Aorta (tissue), 5 donors: ENCODE data around the gene TMEM253. TPM values are rescaled to one million over a fixed set of nuclear protein-coding genes. Genes with fewer than 3 reads are reported as not detected.

Source experiments
- ATAC-seq: fragments of 200-7000 bp; cut with Tn5 transposase; one replicate; pipeline ENCODE4 v1.9.1; 2022; ENCODE audit warnings: moderate library complexity; ENCODE audit not compliant: low FRiP score
- DNase-seq, 2 donors: peaks; one replicate each; pipeline ENCODE4 v3.0.0-alpha.2; 2020
- H3K27ac ChIP-seq, 2 donors: one replicate each; pipeline ENCODE4 v1.5.1; 2013; ENCODE audit warnings: low read length in 2 of 2, mild to moderate bottlenecking in 2 of 2, moderate library complexity in 2 of 2, control low read depth in 1 of 2, inconsistent platforms in 1 of 2, low read depth in 1 of 2
- H3K27me3 ChIP-seq, 2 donors: one replicate each; pipeline ENCODE4 v1.6.1; 2013; ENCODE audit warnings: control low read depth in 1 of 2, low read length in 1 of 2, mild to moderate bottlenecking in 1 of 2, moderate library complexity in 1 of 2; ENCODE audit not compliant: insufficient read depth in 2 of 2, control insufficient read depth in 1 of 2
- H3K36me3 ChIP-seq, 2 donors: one replicate each; pipeline ENCODE4 v1.6.1; 2013; ENCODE audit warnings: control low read depth in 1 of 2, low read length in 1 of 2, mild to moderate bottlenecking in 1 of 2; ENCODE audit not compliant: insufficient read depth in 2 of 2, control insufficient read depth in 1 of 2
- H3K4me1 ChIP-seq, 2 donors: one replicate each; pipeline ENCODE4 v1.6.1; 2013; ENCODE audit warnings: low read length in 2 of 2, control low read depth in 1 of 2, mild to moderate bottlenecking in 1 of 2, moderate library complexity in 1 of 2; ENCODE audit not compliant: insufficient read depth in 2 of 2, control insufficient read depth in 1 of 2
- H3K4me3 ChIP-seq, 2 donors: one replicate each; pipeline ENCODE4 v1.5.1; 2013; ENCODE audit warnings: low read length in 2 of 2, control low read depth in 1 of 2, mild to moderate bottlenecking in 1 of 2
- H3K9me3 ChIP-seq: one replicate; pipeline ENCODE4 v1.6.1; 2013; ENCODE audit warnings: mild to moderate bottlenecking, low read length; ENCODE audit not compliant: control insufficient read depth
- WGBS, 2 donors: extraction: QIAGEN DNeasy Blood & Tissue Kit; methylation state at CpG; one replicate each; pipeline ENCODE4 v1.1.7; 2013; 5-methylcytosine and 5-hydroxymethylcytosine counted together
- intact Hi-C, 2 donors: fragments of 100-400 bp; cut with DNase I; formaldehyde crosslinking; loops; one replicate each; pipeline versions ENCODE4 v1.14.2 to v1.15.0; 2022
- polyA plus RNA-seq, 2 donors: library from polyadenylated mRNA; stranded (reverse); fragments of 200-250 nt; gene quantifications; one replicate each; pipeline ENCODE4 v1.2.3, GENCODE V29; 2013
- total RNA-seq, 2 donors: library from RNA; stranded (reverse); fragmentation: NEBNext Ultra II Directional; extraction: Animal tissue kit (Norgen Biotek cat#: 25700); gene quantifications; one replicate each; pipeline ENCODE4 v1.2.1, GENCODE V29; 2021
- donor health status: healthy with polysubstance abuse.
- donor health status: Bipolar disorder and iron deficiency.
- donor health status: DM: no; HTN: no; CAD: no.
- donor health status: DM: no; HTN: no; CAD: no.
- donor health status: DM: yes; HTN: yes; CAD: no.

The TMEM253 gene
- total and polyA plus RNA-seq, 4 donors = 0.64 to 6.4 TPM; not detected in 2

DNA sequence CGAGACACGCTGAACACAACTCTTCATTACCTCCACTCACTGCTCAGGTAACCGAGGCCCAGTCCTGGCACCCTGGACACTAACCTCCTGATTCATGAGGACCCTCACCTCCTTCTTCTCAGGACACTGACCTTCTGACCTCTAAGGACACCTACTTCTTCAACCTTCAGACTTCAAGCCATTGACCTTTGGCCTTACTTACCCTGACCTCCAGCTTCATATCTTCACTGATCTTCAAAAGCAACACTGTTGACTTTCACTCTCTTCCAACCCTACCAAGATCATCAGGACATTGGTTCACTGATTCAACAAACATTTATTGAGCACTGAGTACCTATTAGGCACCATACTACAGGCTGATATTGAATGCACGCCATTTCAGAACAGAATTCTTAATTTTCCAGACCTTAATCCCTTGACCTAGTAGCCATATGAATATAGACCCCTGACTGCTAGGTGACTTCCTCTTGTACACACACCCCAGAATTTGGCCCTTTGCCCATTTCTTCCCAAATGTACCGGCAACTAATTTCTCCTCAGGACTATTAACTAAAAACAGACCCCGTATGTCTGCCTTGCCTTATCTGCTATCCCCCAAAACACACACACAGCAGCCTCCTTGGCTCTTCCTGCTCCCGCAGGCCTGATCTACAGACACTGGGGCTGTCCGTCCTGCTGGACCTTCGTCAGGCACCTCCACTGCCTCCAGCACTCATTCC, 25.0 kb upstream of the TMEM253 start:
- ATAC-seq (no peak), DNase-seq (no peak)
- WGBS, 2 donors = 82 to 84% methylated on average over 9 of the region's 9 CpGs
- Histone ChIP-seq H3K9me3 (no peaks in the 10 kb centered on the region), H3K4me3 (no peak overlapping the region), H3K36me3 (peaks cover 0 to 2% of the 10 kb centered on the region in 2 donors), H3K27me3 (no peaks in the 10 kb centered on the region), H3K27ac (no peak overlapping the region), H3K4me1 (no peaks in the 10 kb centered on the region)
- intact Hi-C loops = loop anchor here in 1 of 2 donors (10.0 kb wide), 1 partner anchor 309 kb away; the partner anchor contains the start of gene SUPT16H

DNA sequence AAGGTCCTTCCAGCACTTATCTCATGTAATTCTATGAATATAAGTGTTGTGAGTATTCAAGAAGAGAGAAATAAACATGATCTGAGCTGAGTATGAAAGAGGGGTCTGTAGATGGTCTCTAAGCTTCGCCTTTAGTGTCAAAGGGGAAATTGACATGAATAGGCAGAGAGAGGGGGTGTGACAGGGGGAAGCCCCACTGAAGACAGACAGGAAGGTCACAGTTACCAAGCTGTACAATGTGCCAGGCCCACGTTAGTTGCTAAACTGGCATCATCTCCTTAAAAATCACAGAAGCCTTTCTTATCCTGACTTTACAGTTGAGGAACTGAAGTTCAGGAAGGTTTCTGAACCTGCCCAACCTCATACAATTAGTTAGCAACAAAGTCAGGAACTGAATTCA, 23.2 kb upstream of the TMEM253 start:
- Histone ChIP-seq H3K27ac (no peak overlapping the region), H3K27me3 (no peaks in the 10 kb centered on the region), H3K4me3 (no peak overlapping the region), H3K9me3 (no peaks in the 10 kb centered on the region), H3K36me3 (peaks cover 0 to 4% of the 10 kb centered on the region in 2 donors), H3K4me1 (no peaks in the 10 kb centered on the region)
- 86 to 92% methylated on average over 2 of the region's 2 CpGs for WGBS, 2 donors
- no peak for ATAC-seq
- no peak for DNase-seq
- intact Hi-C loops = loop anchor here in 1 of 2 donors (10.0 kb wide), 1 partner anchor 307 kb away; the partner anchor contains the start of gene SUPT16H

DNA sequence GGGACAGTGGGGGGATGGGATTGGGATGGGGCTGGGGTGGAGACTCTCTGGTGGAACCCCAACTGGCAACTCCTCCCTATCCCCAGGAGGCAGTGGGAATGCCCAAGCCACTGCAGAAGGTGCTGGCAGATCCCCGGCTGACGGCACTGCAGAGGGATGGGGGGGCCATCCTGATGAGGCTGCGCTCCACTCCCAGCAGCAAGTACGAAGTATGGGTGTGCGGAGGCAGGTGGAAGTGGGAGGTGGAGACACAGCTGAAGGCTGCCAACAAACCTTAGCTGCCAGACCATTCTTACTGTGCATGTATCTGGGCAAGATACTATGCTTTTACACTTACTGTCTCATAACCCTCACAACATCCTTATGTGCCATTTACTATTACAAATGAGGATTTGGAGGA, 22.6 kb upstream of the TMEM253 start:
- Histone ChIP-seq H3K9me3 (no peaks in the 10 kb centered on the region), H3K36me3 (peaks cover 0 to 4% of the 10 kb centered on the region in 2 donors)

DNA sequence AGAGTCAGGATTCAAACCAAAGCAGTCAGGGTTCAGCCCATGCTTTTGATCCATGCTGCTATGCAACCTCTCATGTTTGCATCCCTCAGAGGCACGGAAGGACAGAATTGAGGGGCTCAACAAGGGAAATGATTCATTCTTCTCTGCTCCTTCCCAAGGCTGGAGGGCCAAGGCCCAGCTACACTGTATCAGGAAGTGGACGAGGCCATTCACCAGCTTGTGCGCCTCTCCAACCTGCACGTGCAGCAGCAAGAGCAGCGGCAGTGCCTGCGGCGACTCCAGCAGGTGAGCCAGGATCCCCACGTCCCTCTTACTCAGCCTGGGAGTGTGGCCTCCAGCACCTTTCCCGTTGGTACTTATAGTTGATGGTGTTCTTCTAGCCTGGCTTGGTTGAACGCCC, 22.1 kb upstream of the TMEM253 start:
- Histone ChIP-seq H3K27me3 (no peaks in the 10 kb centered on the region), H3K4me1 (no peaks in the 10 kb centered on the region), H3K27ac (no peak overlapping the region), H3K4me3 (no peak overlapping the region), H3K36me3 (peaks cover 0 to 4% of the 10 kb centered on the region in 2 donors), H3K9me3 (no peaks in the 10 kb centered on the region)
- intact Hi-C loops = loop anchor here in 1 of 2 donors (10.0 kb wide), 1 partner anchor 306 kb away; the partner anchor contains the start of gene SUPT16H
- DNase-seq (no peak), ATAC-seq (no peak)
- 84% methylated on average over 10 of the region's 10 CpGs for WGBS, 2 donors

More for the DNA sequence above, 22.6 kb upstream of the TMEM253 start:
- Histone ChIP-seq H3K4me3 (no peak overlapping the region), H3K27me3 (no peaks in the 10 kb centered on the region), H3K4me1 (no peaks in the 10 kb centered on the region), H3K27ac (no peak overlapping the region)
- DNase-seq = no peak
- WGBS, 2 donors = 82 to 88% methylated on average over 5 of the region's 5 CpGs
- ATAC-seq = no peak
- intact Hi-C loops = loop anchor here in 1 of 2 donors (10.0 kb wide), 1 partner anchor 307 kb away; the partner anchor contains the start of gene SUPT16H

DNA sequence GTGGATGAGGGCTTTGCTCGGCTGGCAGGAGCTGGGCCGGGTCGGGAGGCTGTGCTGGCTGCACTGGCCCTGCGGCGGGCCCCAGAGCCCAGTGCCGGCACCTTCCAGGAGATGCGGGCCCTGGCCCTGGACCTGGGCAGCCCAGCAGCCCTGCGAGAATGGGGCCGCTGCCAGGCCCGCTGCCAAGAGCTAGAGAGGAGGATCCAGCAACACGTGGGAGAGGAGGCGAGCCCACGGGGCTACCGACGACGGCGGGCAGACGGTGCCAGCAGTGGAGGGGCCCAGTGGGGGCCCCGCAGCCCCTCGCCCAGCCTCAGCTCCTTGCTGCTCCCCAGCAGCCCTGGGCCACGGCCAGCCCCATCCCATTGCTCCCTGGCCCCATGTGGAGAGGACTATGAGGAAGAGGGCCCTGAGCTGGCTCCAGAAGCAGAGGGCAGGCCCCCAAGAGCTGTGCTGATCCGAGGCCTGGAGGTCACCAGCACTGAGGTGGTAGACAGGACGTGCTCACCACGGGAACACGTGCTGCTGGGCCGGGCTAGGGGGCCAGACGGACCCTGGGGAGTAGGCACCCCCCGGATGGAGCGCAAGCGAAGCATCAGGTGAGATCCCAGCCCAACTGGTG, 19.2 kb upstream of the TMEM253 start:
- Histone ChIP-seq H3K9me3 (no peaks in the 10 kb centered on the region), H3K4me1 (no peaks in the 10 kb centered on the region), H3K27me3 (no peaks in the 10 kb centered on the region), H3K36me3 (peaks cover 0 to 8% of the 10 kb centered on the region in 2 donors), H3K4me3 (no peak overlapping the region), H3K27ac (no peak overlapping the region)
- ATAC-seq (peak; percentile 13), DNase-seq (peak in 1 of 2 donors; percentile 70)
- intact Hi-C loops = no loop called here
- 83% methylated on average over 30 of the region's 30 CpGs for WGBS, 2 donors

DNA sequence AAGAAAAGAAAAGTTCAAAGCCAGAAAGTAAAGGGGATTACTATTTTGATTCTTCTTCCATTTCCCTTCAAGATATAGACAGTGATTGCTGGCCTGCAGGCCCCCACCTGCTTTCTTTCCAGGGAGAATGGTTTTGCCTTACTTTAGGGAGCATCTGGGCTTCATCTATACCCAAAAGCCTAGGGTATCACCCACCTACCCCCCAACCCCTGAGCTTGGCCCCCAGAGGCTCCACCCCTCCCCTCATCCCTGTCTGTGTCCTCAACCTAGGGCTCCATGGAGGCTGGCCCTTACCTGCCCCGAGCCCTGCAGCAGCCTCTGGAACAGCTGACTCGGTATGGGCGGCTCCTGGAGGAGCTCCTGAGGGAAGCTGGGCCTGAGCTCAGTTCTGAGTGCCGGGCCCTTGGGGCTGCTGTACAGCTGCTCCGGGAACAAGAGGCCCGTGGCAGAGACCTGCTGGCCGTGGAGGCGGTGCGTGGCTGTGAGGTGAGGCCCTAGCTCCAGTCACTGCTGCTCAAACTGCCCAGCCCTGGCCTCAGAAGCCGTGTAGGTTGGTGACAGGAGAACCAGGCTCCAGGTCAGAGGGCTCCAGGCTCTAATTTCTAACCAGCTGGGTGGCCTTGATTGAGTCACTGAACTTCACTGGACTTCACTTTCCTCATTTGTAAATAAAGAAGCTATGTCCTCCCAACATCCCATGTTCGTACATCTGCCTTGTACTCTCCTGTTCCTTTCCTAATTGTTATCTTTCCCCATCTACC, 17.1 kb upstream of the TMEM253 start:
- ATAC-seq = no peak
- no peak overlapping the region for H3K27ac ChIP-seq
- intact Hi-C loops = no loop called here
- no peaks in the 10 kb centered on the region for H3K4me1 ChIP-seq
- H3K36me3 ChIP-seq = peaks cover 0 to 8% of the 10 kb centered on the region in 2 donors
- 80 to 87% methylated on average over 11 of the region's 11 CpGs for WGBS, 2 donors
- H3K4me3 ChIP-seq = no peak overlapping the region
- H3K9me3 ChIP-seq = no peaks in the 10 kb centered on the region
- DNase-seq = no peak
- no peaks in the 10 kb centered on the region for H3K27me3 ChIP-seq

DNA sequence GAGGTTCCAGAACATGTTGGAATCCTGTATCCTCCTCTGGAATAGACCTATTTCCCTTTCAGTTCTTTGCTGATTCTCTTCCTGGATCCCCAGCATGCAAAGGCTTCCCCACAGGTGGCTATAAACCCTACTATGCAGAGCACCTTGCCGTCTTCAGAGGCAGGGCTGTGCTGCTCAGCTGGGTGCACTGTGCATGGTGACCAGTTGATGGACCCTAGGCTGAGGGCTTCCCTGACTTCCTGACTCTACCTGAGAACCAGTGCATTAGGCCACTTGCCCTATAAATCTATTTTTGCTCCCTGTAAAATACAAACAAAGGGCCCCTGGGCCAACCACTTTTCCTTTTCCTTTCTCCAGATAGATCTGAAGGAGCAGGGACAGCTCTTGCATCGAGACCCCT, 16.5 kb upstream of the TMEM253 start:
- 73 to 76% methylated on average over 2 of the region's 2 CpGs for WGBS, 2 donors

DNA sequence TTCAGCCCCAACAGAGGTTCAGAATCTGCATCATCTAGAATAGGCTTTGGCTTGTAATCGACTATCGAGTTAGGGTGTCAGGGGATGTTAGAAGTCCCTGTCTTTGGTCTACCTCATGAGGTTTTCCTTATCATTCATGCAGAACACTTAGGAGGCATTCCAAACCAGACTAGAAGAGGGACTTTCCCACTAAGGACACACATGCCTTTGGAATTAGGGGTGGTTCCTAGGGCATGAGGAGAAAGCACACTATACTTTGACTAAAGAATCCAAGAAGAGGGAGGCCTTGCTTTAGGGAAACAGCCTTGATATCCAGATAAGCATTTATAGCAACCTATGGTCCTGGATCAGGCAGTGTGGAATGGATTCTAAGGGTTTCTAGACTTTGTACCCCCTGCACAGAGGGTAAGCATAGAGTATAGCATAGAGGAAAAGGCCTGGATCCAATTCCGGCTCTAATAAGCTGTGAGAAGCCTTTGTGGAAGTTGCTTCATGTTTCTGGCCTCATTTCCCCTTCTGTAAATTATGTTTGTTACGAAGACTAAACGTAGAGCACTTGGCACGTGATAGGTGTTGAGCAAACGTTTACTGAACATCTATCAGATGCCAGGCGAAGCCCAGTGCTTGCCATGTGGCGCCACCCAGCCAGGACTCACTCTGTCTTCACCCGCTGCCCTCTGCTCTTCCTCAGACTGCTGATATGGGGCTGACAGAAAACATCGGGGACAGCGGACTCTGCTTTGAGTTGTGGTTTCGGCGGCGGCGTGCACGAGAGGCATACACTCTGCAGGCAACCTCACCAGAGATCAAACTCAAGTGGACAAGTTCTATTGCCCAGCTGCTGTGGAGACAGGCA, 15.6 kb upstream of the TMEM253 start:
- DNase-seq = peak in 1 of 2 donors; percentile 51
- H3K36me3 ChIP-seq = peaks cover 0 to 11% of the 10 kb centered on the region in 2 donors
- intact Hi-C loops = no loop called here
- WGBS, 2 donors = 75 to 81% methylated on average over 17 of the region's 17 CpGs
- H3K9me3 ChIP-seq = no peaks in the 10 kb centered on the region
- no peak overlapping the region for H3K4me3 ChIP-seq
- ATAC-seq = no peak
- H3K27me3 ChIP-seq = no peaks in the 10 kb centered on the region
- H3K4me1 ChIP-seq = no peaks in the 10 kb centered on the region
- no peak overlapping the region for H3K27ac ChIP-seq

More for the DNA sequence above, 16.5 kb upstream of the TMEM253 start:
- peaks cover 0 to 11% of the 10 kb centered on the region in 2 donors for H3K36me3 ChIP-seq
- no peak overlapping the region for H3K4me3 ChIP-seq
- no peak for ATAC-seq
- no peaks in the 10 kb centered on the region for H3K4me1 ChIP-seq
- DNase-seq = no peak
- H3K27me3 ChIP-seq = no peaks in the 10 kb centered on the region
- H3K27ac ChIP-seq = no peak overlapping the region
- H3K9me3 ChIP-seq = no peaks in the 10 kb centered on the region
- intact Hi-C loops = no loop called here
